Spleen (tissue), 7 donors: Measurements from ENCODE around the gene FAIM2.

Source experiments
- CTCF ChIP-seq, 11 experiments: fragments of 200-600 bp in 7 of 11; fragments of 450-650 bp in 4 of 11; sonication (generic) in 4 of 11; IDR thresholded peaks in 8 of 11; conservative IDR thresholded peaks in 3 of 11; 1 replicate in 7 of 11; 2 replicates in 4 of 11; pipeline versions ENCODE4 v1.4.0 to v1.8.0; 2016 to 2021; ENCODE audit warnings: antibody characterized with exemption in 11 of 11, inconsistent platforms in 4 of 11, mild to moderate bottlenecking in 1 of 11
- POLR2A ChIP-seq, 3 donors: fragments of 450-650 bp; IDR thresholded peaks; one replicate each; pipeline ENCODE4 v1.5.1; 2017; ENCODE audit warnings: antibody characterized with exemption in 3 of 3, mild to moderate bottlenecking in 1 of 3
- donor health status: DM: no; HTN: no; CAD: no; lungs with moderate emphysema.
- donor health status: DM: no; HTN: no; CAD: no.
- donor health status: DM: no; HTN: no; CAD: no.

- TF ChIP-seq CTCF (IDR thresholded peaks at IDR 0.05 in 8 of 11, conservative IDR thresholded peaks at IDR 0.05 in 3 of 11) = no peak
- TF ChIP-seq POLR2A (IDR thresholded peaks at IDR 0.05) = no peak
Measured at GRCh38 chr12:49951411-49952240, 47.9 kb upstream of the FAIM2 start.
